Neural crest cell (in vitro differentiated cells): Measurements from ENCODE around the gene FIG4. TPM values are rescaled to one million over a fixed set of nuclear protein-coding genes. Genes with fewer than 3 reads are reported as not detected.

Source experiments
- DNase-seq: peaks from one replicate; pipeline ENCODE4 v3.0.0; 2021; ENCODE audit warnings: low read depth, mixed read lengths, low spot score
- H3K27ac Mint-ChIP-seq: one replicate; pipeline ENCODE4 v1.8.0; 2021; ENCODE audit warnings: mild to moderate bottlenecking, mixed read lengths; ENCODE audit not compliant: unreplicated experiment
- H3K27me3 Mint-ChIP-seq: 2 replicates; pipeline ENCODE4 v1.8.0; 2021; ENCODE audit warnings: low read depth, mild to moderate bottlenecking, mixed read lengths
- H3K36me3 Mint-ChIP-seq: 2 replicates; pipeline ENCODE4 v1.8.0; 2021; ENCODE audit warnings: low read depth, mild to moderate bottlenecking, mixed read lengths
- H3K4me1 Mint-ChIP-seq: 2 replicates; pipeline ENCODE4 v1.8.0; 2021; ENCODE audit warnings: mixed read lengths
- H3K4me3 Mint-ChIP-seq: one replicate; pipeline ENCODE4 v1.8.0; 2021; ENCODE audit warnings: mild to moderate bottlenecking, mixed read lengths
- H3K9me3 Mint-ChIP-seq: 2 replicates; pipeline ENCODE4 v1.8.0; 2021; ENCODE audit warnings: mixed read lengths
- CTCF ChIP-seq: fragments of 200-600 bp; sonication (generic); conservative IDR thresholded peaks from 2 replicates; pipeline ENCODE4 v1.5.0; 2021; ENCODE audit warnings: antibody characterized with exemption, mild to moderate bottlenecking
- total RNA-seq: library from RNA; stranded (reverse); gene quantifications from 2 replicates; pipeline ENCODE4 v1.2.1, GENCODE V29; 2021

The FIG4 gene
- total RNA-seq, 1 donor from 2014 or later, result 12.7 TPM

- Mint-ChIP-seq H3K4me1 (peaks cover 11% of the 10 kb centered on the region), H3K36me3 (peaks cover 8% of the 10 kb centered on the region), H3K9me3 (no peaks in the 10 kb centered on the region), H3K27ac (no peak overlapping the region), H3K4me3 (no peak overlapping the region), H3K27me3 (no peaks in the 10 kb centered on the region)
- TF ChIP-seq CTCF, result no peak
- DNase-seq, result no peak
Measured at GRCh38 chr6:109799129-109799528, 108.0 kb downstream of the FIG4 start.

- Mint-ChIP-seq H3K27ac (no peak overlapping the region), H3K36me3 (peaks cover 8% of the 10 kb centered on the region), H3K27me3 (no peaks in the 10 kb centered on the region), H3K4me3 (no peak overlapping the region), H3K9me3 (no peaks in the 10 kb centered on the region), H3K4me1 (peaks cover 11% of the 10 kb centered on the region)
- TF ChIP-seq CTCF, result no peak
- no peak for DNase-seq
Measured at GRCh38 chr6:109799664-109800063, 108.6 kb downstream of the FIG4 start.

GRCh38 chr6:109800771-109801170 is 109.7 kb downstream of the FIG4 start:
- H3K9me3 Mint-ChIP-seq, result no peaks in the 10 kb centered on the region
- H3K4me1 Mint-ChIP-seq, result peaks cover 11% of the 10 kb centered on the region
- H3K36me3 Mint-ChIP-seq, result peaks cover 5% of the 10 kb centered on the region
- no peaks in the 10 kb centered on the region for H3K27me3 Mint-ChIP-seq
- no peak for TF ChIP-seq CTCF
- no peak overlapping the region for H3K27ac Mint-ChIP-seq
- H3K4me3 Mint-ChIP-seq, result no peak overlapping the region
- no peak for DNase-seq

GRCh38 chr6:109801794-109802193 is 110.7 kb downstream of the FIG4 start:
- Mint-ChIP-seq H3K4me3 (no peak overlapping the region), H3K27me3 (no peaks in the 10 kb centered on the region), H3K36me3 (no peaks in the 10 kb centered on the region), H3K4me1 (peaks cover 11% of the 10 kb centered on the region), H3K27ac (no peak overlapping the region), H3K9me3 (no peaks in the 10 kb centered on the region)
- no peak for TF ChIP-seq CTCF
- no peak for DNase-seq

GRCh38 chr6:109804020-109804419 is 112.9 kb downstream of the FIG4 start:
- Mint-ChIP-seq H3K4me1 (peaks cover 2% of the 10 kb centered on the region), H3K4me3 (no peak overlapping the region), H3K36me3 (no peaks in the 10 kb centered on the region), H3K9me3 (no peaks in the 10 kb centered on the region), H3K27ac (no peak overlapping the region), H3K27me3 (no peaks in the 10 kb centered on the region)
- no peak for TF ChIP-seq CTCF
- DNase-seq, result no peak

- DNase-seq, result no peak
- Mint-ChIP-seq H3K4me3 (no peak overlapping the region), H3K4me1 (no peaks in the 10 kb centered on the region), H3K36me3 (no peaks in the 10 kb centered on the region), H3K27me3 (no peaks in the 10 kb centered on the region), H3K9me3 (no peaks in the 10 kb centered on the region), H3K27ac (no peak overlapping the region)
- TF ChIP-seq CTCF, result no peak
Measured at GRCh38 chr6:109807881-109808280, 116.8 kb downstream of the FIG4 start.
